Fibroblast of mammary gland (primary cell): Measurements from ENCODE around the gene C1orf159.

Experiments used
- DNase-seq: peaks from one replicate; pipeline ENCODE4 v3.0.0-alpha.2; 2010; ENCODE audit warnings: low read depth
- H3K4me3 ChIP-seq: 2 replicates; pipeline ENCODE4 v1.5.1; 2011; ENCODE audit warnings: low read depth, mild to moderate bottlenecking, low read length, moderate library complexity; ENCODE audit not compliant: control insufficient read depth
- CTCF ChIP-seq: conservative IDR thresholded peaks from 2 replicates; pipeline ENCODE4 v1.5.1; 2011; ENCODE audit warnings: low read depth, low read length, inconsistent platforms; ENCODE audit not compliant: control insufficient read depth, insufficient read depth

Gene C1orf159

GRCh38 chr1:1047963-1048362 is 67.9 kb downstream of the C1orf159 start:
- no peak overlapping the region for H3K4me3 ChIP-seq
- no peak for TF ChIP-seq CTCF
- no peak for DNase-seq

GRCh38 chr1:1047407-1047806 is 68.5 kb downstream of the C1orf159 start:
- TF ChIP-seq CTCF, result no peak
- H3K4me3 ChIP-seq, result no peak overlapping the region
- no peak for DNase-seq

- no peak overlapping the region for H3K4me3 ChIP-seq
- TF ChIP-seq CTCF, result no peak
- no peak for DNase-seq
Observed at GRCh38 chr1:1046767-1047166, 69.1 kb downstream of the C1orf159 start.

GRCh38 chr1:1046243-1046642 is 69.6 kb downstream of the C1orf159 start:
- no peak for DNase-seq
- no peak for TF ChIP-seq CTCF
- H3K4me3 ChIP-seq, result no peak overlapping the region

- no peak for DNase-seq
- no peak for TF ChIP-seq CTCF
- no peak overlapping the region for H3K4me3 ChIP-seq
Observed at GRCh38 chr1:1045129-1045528, 70.8 kb downstream of the C1orf159 start.

- no peak overlapping the region for H3K4me3 ChIP-seq
Observed at GRCh38 chr1:1044455-1045078, 71.3 kb downstream of the C1orf159 start.

More at GRCh38 chr1:1044455-1045078, 71.3 kb downstream of the C1orf159 start:
- no peak for TF ChIP-seq CTCF
- DNase-seq, result no peak
